ENCODE measurements around the gene PDCD1. TPM values are rescaled to one million over a fixed set of nuclear protein-coding genes. Genes with fewer than 3 reads are reported as not detected.
"Not testable (repeated sequence)": the region's sequence is repeated elsewhere in the genome, so short reads cannot be mapped to it uniquely, and the experiment has no call there.

PDCD1 gene
- total RNA-seq, 5 donors from 2014 or later (not counting 1 experiment from before 2014, with no cell fraction given): 1.3 to 6.8 (median 5.2) TPM

DNA sequence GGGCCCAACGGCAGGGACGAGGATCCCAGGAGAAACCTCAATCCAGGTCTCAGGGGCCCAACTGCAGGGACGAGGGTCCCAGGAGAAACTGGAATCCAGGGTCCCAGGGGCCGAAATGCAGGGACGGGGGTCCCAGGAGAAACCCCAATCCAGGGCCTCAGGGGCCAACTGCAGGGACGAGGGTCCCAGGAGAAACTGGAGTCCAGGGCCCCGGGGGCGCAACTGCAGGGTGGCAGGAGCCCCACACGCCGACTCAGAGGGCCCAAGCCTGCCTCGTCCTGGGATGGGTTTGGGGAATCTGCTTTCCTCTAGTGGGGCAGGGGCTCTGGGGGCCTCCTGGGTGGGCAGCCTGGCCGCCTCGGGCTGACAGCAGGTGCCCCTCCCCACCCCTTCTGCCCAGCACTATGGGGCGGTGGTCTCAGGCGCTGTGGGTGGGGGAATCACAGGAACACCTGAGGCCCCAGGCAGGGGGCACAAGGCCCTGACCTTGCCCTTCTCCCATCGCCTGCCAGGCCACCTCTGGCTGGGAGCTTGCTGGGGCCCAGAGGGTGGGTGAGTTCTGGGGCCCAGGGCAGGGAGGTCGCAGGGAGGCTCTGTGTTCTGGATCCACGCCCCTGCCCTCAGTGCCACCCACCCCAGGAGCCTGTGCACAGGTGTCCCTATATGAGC lies 18.0 kb upstream of the PDCD1 start:
- Mint-ChIP-seq H3K9me3 (no peaks in the 10 kb centered on the region), H3K27me3 (no peaks in the 10 kb centered on the region), H3K36me3 (no peaks in the 10 kb centered on the region), H3K4me1 (peaks cover 8 to 18% (median 9%) of the 10 kb centered on the region in 3 donors), H3K27ac (no peak overlapping the region), H3K4me3 (no peak overlapping the region)
- ChIA-PET CTCF (no interaction called here), POLR2A (no interaction called here)
- 86% methylated on average over 12 of the region's 18 CpGs for WGBS (ENCODE audit: insufficient coverage)
- DNase-seq (no peak), ATAC-seq (replicated peaks in 1 of 4) (no peak)
- no peaks in the 10 kb centered on the region for H3K36me3 ChIP-seq (ENCODE audit: control insufficient read depth in 2 of 2, extremely low read depth in 1 of 2, insufficient read depth in 1 of 2, low read length in 1 of 2)
- no peaks in the 10 kb centered on the region for H3K27me3 ChIP-seq (replicated peaks in 1 of 2; ENCODE audit: control insufficient read depth in 2 of 2, extremely low read depth in 1 of 2, insufficient read depth in 2 of 2, low read length in 1 of 2)
- H3K9me3 ChIP-seq: no peaks in the 10 kb centered on the region
- H3K4me3 ChIP-seq (ENCODE audit: control insufficient read depth in 1 of 2, extremely low read depth in 1 of 2, low read length in 1 of 2): no peak overlapping the region
- H3K4me1 ChIP-seq (ENCODE audit: control insufficient read depth in 1 of 2, extremely low read depth in 1 of 2, insufficient read depth in 2 of 2, low read length in 2 of 2): peaks cover 2 to 56% of the 10 kb centered on the region in 2 experiments
- no peak overlapping the region for H3K27ac ChIP-seq (ENCODE audit: low read length)

DNA sequence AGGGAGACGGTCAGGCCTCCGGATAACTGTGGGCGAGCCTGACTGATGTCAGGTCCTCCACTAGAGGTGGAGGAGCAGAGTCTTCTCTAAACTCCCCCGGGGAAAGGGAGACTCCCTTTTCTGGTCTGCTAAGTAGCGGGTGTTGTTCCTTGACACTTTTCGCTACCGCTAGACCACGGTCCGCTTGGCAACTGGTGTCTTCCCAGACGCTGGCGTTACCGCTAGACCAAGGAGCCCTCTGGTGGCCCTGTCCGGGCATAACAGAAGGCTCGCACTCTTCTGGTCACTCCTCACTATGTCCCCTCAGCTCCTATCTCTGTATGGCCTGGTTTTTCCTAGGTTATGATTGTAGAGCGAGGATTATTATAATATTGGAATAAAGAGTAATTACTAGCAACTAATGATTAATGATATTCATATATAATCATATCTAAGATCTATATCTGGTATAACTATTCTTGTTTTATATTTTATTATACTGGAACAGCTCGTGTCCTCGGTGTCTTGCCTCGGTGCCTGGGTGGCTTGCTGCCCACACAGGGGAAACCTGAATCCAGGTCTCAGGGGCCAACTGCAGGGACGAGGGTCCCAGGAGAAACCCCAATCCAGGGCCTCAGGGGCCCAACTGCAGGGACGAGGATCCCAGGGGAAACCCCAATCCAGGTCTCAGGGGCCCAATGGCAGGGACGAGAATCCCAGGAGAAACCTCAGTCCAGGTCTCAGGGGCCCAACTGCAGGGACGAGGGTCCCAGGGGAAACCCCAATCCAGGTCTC lies 17.2 kb upstream of the PDCD1 start:
- H3K36me3 Mint-ChIP-seq; H3K9me3 ChIP-seq; H3K9me3 Mint-ChIP-seq; POLR2A ChIA-PET; H3K4me3 Mint-ChIP-seq; H3K27me3 Mint-ChIP-seq; H3K27ac Mint-ChIP-seq; H3K4me3 ChIP-seq (ENCODE audit: control insufficient read depth in 1 of 2, extremely low read depth in 1 of 2, low read length in 1 of 2); H3K27me3 ChIP-seq (replicated peaks in 1 of 2; ENCODE audit: control insufficient read depth in 2 of 2, extremely low read depth in 1 of 2, insufficient read depth in 2 of 2, low read length in 1 of 2); H3K27ac ChIP-seq (ENCODE audit: low read length); H3K36me3 ChIP-seq (ENCODE audit: control insufficient read depth in 2 of 2, extremely low read depth in 1 of 2, insufficient read depth in 1 of 2, low read length in 1 of 2); CTCF ChIA-PET; DNase-seq; ATAC-seq (replicated peaks in 1 of 4): not testable (repeated sequence)
- WGBS (ENCODE audit: insufficient coverage): 74% methylated on average over 6 of the region's 22 CpGs
- H3K4me1 Mint-ChIP-seq: peaks cover 2 to 18% (median 11%) of the 10 kb centered on the region in 3 donors
- peaks cover 2 to 56% of the 10 kb centered on the region in 2 experiments for H3K4me1 ChIP-seq (ENCODE audit: control insufficient read depth in 1 of 2, extremely low read depth in 1 of 2, insufficient read depth in 2 of 2, low read length in 2 of 2)

DNA sequence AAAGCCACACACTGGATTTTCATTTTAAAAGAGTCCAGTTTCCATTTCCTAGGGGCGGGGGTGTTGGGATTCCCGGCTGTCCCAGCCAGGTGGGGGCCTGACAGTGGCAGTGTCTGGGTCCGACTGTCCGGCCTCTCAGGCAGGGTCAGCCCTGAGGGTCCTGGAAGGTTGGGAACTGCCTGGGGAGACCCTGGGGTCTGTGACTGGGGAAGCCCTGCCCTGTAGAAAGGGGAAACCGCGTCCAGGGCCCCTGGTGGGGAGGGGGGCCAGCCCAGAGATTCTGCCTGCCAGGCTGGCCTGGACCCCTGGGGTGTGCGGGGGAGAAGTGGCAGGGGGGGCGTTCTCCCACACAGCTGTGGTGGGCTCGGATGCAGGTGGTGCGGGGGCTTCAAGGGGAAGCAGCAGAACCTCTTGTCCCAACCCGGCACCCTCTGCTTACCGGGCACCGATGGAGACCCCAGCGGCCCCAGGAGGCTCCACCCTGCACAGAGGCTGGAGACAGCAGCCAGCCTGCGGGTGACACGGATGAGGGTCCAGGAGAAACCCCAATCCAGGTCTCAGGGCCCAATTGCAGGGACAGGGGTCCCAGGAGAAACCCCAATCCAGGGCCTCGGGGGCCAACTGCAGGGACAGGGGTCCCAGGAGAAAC lies 15.7 kb upstream of the PDCD1 start:
- ChIA-PET CTCF (no interaction called here), POLR2A (no interaction called here)
- peaks cover 0 to 20% (median 11%) of the 10 kb centered on the region in 3 donors for H3K4me1 Mint-ChIP-seq
- peaks cover 2 to 62% of the 10 kb centered on the region in 2 experiments for H3K4me1 ChIP-seq (ENCODE audit: control insufficient read depth in 1 of 2, extremely low read depth in 1 of 2, insufficient read depth in 2 of 2, low read length in 2 of 2)
- 97% methylated on average over 15 of the region's 17 CpGs for WGBS (ENCODE audit: insufficient coverage)
- ATAC-seq (replicated peaks in 1 of 4) (no peak), DNase-seq (no peak)
- H3K36me3 ChIP-seq (ENCODE audit: control insufficient read depth in 2 of 2, extremely low read depth in 1 of 2, insufficient read depth in 1 of 2, low read length in 1 of 2): no peaks in the 10 kb centered on the region
- no peak overlapping the region for H3K27ac Mint-ChIP-seq
- H3K9me3 Mint-ChIP-seq: no peaks in the 10 kb centered on the region
- no peak overlapping the region for H3K27ac ChIP-seq (ENCODE audit: low read length)
- no peaks in the 10 kb centered on the region for H3K27me3 Mint-ChIP-seq
- H3K9me3 ChIP-seq: no peaks in the 10 kb centered on the region
- H3K36me3 Mint-ChIP-seq: no peaks in the 10 kb centered on the region
- H3K4me3 ChIP-seq (ENCODE audit: control insufficient read depth in 1 of 2, extremely low read depth in 1 of 2, low read length in 1 of 2): no peak overlapping the region
- H3K27me3 ChIP-seq (replicated peaks in 1 of 2; ENCODE audit: control insufficient read depth in 2 of 2, extremely low read depth in 1 of 2, insufficient read depth in 2 of 2, low read length in 1 of 2): no peaks in the 10 kb centered on the region
- no peak overlapping the region for H3K4me3 Mint-ChIP-seq

DNA sequence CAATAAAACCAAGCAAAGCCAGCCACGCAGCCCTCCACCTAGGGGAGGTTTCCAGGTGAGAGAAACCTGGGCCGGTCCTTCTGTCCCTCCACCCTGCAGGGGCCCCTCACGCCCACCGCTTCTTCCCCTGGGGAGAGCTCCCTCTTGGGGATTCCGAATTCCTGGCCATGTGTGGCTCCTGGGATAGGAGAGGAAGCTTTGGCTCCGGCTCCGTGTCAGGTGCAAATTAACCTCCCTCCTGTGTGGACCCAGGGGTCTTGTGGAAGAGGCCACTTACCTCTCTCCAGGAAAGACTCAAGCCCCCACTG lies 15.1 kb upstream of the PDCD1 start:
- Histone ChIP-seq H3K27ac (ENCODE audit: low read length) (no peak overlapping the region), H3K27me3 (replicated peaks in 1 of 2; ENCODE audit: control insufficient read depth in 2 of 2, extremely low read depth in 1 of 2, insufficient read depth in 2 of 2, low read length in 1 of 2) (no peaks in the 10 kb centered on the region), H3K9me3 (no peaks in the 10 kb centered on the region), H3K4me3 (ENCODE audit: control insufficient read depth in 1 of 2, extremely low read depth in 1 of 2, low read length in 1 of 2) (no peak overlapping the region), H3K36me3 (ENCODE audit: control insufficient read depth in 2 of 2, extremely low read depth in 1 of 2, insufficient read depth in 1 of 2, low read length in 1 of 2) (no peaks in the 10 kb centered on the region), H3K4me1 (ENCODE audit: control insufficient read depth in 1 of 2, extremely low read depth in 1 of 2, insufficient read depth in 2 of 2, low read length in 2 of 2) (peaks cover 2 to 69% of the 10 kb centered on the region in 2 experiments)
- DNase-seq (no peak), ATAC-seq (replicated peaks in 1 of 4) (no peak)
- H3K36me3 Mint-ChIP-seq: no peaks in the 10 kb centered on the region
- CTCF ChIA-PET: interaction anchor here in 1 of 2 donors (0.6 to 0.8 kb wide), 2 partner anchors 22 to 37 kb away, joined by 3 to 4 read pairs; no protein-coding TSS in a partner anchor
- POLR2A ChIA-PET: no interaction called here
- peaks cover 2 to 26% (median 17%) of the 10 kb centered on the region in 3 donors for H3K4me1 Mint-ChIP-seq
- 93% methylated on average over 3 of the region's 7 CpGs for WGBS (ENCODE audit: insufficient coverage)
- no peak overlapping the region for H3K27ac Mint-ChIP-seq
- no peaks in the 10 kb centered on the region for H3K9me3 Mint-ChIP-seq
- H3K27me3 Mint-ChIP-seq: no peaks in the 10 kb centered on the region
- H3K4me3 Mint-ChIP-seq: no peak overlapping the region

DNA sequence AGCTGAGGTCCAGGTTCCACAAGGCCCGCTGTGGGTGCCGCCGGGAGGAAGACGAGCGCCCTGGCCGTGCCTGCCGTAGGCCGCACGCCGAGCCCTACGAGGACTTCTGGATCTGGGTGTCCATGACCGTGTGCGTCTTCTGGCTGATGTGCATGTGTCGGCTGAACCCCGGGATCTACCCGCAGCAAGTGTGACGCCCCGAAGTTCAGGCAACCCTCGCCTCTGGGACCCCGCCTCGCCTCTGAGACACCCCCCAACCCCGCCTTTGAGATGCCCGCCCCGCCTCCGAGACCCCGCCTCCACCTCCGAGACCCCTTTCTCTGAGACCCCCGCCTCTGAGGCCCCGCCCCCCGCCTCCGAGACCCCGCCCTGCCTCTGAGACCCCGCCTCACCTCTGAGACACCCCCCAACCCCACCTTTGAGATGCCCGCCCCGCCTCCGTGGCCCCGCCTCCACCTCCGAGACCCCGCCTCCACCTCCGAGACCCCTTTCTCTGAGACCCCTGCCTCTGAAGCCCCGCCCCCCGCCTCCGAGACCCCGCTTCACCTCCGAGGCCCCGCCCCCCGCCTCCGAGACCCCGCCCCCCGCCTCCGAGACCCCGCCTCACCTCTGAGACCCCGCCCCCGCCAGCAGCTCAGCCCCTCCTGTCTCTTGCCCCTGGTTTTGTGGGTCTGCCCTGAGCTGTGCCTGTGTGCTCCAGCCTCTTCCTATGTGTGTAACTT lies 14.5 kb upstream of the PDCD1 start:
- peaks cover 7 to 32% (median 22%) of the 10 kb centered on the region in 3 donors for H3K4me1 Mint-ChIP-seq
- H3K27ac Mint-ChIP-seq: no peak overlapping the region
- ATAC-seq (replicated peaks in 1 of 4): no peak
- CTCF ChIA-PET: interaction anchor here in 1 of 2 donors (0.6 to 0.8 kb wide), 2 partner anchors 21 to 37 kb away, joined by 3 to 4 read pairs; no protein-coding TSS in a partner anchor
- 98% methylated on average over 13 of the region's 54 CpGs for WGBS (ENCODE audit: insufficient coverage)
- Histone ChIP-seq H3K36me3 (ENCODE audit: control insufficient read depth in 2 of 2, extremely low read depth in 1 of 2, insufficient read depth in 1 of 2, low read length in 1 of 2) (no peaks in the 10 kb centered on the region), H3K9me3 (no peaks in the 10 kb centered on the region), H3K27ac (ENCODE audit: low read length) (no peak overlapping the region), H3K4me3 (ENCODE audit: control insufficient read depth in 1 of 2, extremely low read depth in 1 of 2, low read length in 1 of 2) (no peak overlapping the region), H3K4me1 (ENCODE audit: control insufficient read depth in 1 of 2, extremely low read depth in 1 of 2, insufficient read depth in 2 of 2, low read length in 2 of 2) (peaks cover 6 to 71% of the 10 kb centered on the region in 2 experiments), H3K27me3 (replicated peaks in 1 of 2; ENCODE audit: control insufficient read depth in 2 of 2, extremely low read depth in 1 of 2, insufficient read depth in 2 of 2, low read length in 1 of 2) (no peaks in the 10 kb centered on the region)
- no peak overlapping the region for H3K4me3 Mint-ChIP-seq
- H3K27me3 Mint-ChIP-seq: no peaks in the 10 kb centered on the region
- POLR2A ChIA-PET: no interaction called here
- H3K9me3 Mint-ChIP-seq: no peaks in the 10 kb centered on the region
- DNase-seq: no peak
- no peaks in the 10 kb centered on the region for H3K36me3 Mint-ChIP-seq

DNA sequence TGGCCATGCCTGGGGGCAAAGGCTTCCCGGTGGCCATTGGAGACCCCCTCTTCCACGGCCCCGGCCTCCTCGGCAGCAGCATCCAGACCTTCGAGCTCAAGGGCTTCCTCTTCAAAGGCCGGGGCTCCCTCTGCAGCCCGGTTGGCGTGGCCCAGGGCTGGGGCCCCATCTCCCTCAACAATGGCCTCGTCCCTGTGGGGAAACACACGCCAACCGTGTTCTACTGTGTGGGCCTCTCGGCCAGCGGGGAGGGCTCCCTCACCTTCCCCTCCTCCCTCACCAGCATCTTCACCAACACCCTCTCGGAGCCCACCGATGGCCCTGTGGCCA lies 13.6 kb upstream of the PDCD1 start:
- Mint-ChIP-seq H3K9me3 (no peaks in the 10 kb centered on the region), H3K36me3 (no peaks in the 10 kb centered on the region), H3K27ac (no peak overlapping the region), H3K4me1 (peaks cover 12 to 41% (median 32%) of the 10 kb centered on the region in 3 donors), H3K27me3 (no peaks in the 10 kb centered on the region), H3K4me3 (no peak overlapping the region)
- Histone ChIP-seq H3K4me3 (ENCODE audit: control insufficient read depth in 1 of 2, extremely low read depth in 1 of 2, low read length in 1 of 2) (no peak overlapping the region), H3K27me3 (replicated peaks in 1 of 2; ENCODE audit: control insufficient read depth in 2 of 2, extremely low read depth in 1 of 2, insufficient read depth in 2 of 2, low read length in 1 of 2) (no peaks in the 10 kb centered on the region), H3K36me3 (ENCODE audit: control insufficient read depth in 2 of 2, extremely low read depth in 1 of 2, insufficient read depth in 1 of 2, low read length in 1 of 2) (no peaks in the 10 kb centered on the region), H3K27ac (ENCODE audit: low read length) (no peak overlapping the region), H3K9me3 (no peaks in the 10 kb centered on the region), H3K4me1 (ENCODE audit: control insufficient read depth in 1 of 2, extremely low read depth in 1 of 2, insufficient read depth in 2 of 2, low read length in 2 of 2) (peaks cover 10 to 78% of the 10 kb centered on the region in 2 experiments)
- CTCF ChIA-PET: no interaction called here
- DNase-seq (no peak), ATAC-seq (replicated peaks in 1 of 4) (no peak)
- WGBS (ENCODE audit: insufficient coverage): 93% methylated on average over 15 of the region's 15 CpGs
- POLR2A ChIA-PET: no interaction called here
